IPS DF 6.9 (cell line): ENCODE data around the gene RTF2.

Experiments used
- DNase-seq: peaks from one replicate; pipeline ENCODE4 v3.0.0-alpha.2; 2013; ENCODE audit warnings: low read depth, low spot score
- H3K27ac ChIP-seq: one replicate; pipeline ENCODE4 v1.5.1; 2013; ENCODE audit warnings: low read length, control low read depth
- H3K27me3 ChIP-seq: 2 replicates; pipeline ENCODE4 v1.6.1; 2013; ENCODE audit warnings: mild to moderate bottlenecking, low read length; ENCODE audit not compliant: control insufficient read depth, insufficient read depth
- H3K36me3 ChIP-seq: 2 replicates; pipeline ENCODE4 v1.6.1; 2013; ENCODE audit warnings: low read length; ENCODE audit not compliant: control insufficient read depth, insufficient read depth
- H3K4me1 ChIP-seq: 2 replicates; pipeline ENCODE4 v1.6.1; 2013; ENCODE audit warnings: low read length; ENCODE audit not compliant: control insufficient read depth, insufficient read depth
- H3K4me3 ChIP-seq: 2 replicates; pipeline ENCODE4 v1.5.1; 2013; ENCODE audit warnings: mild to moderate bottlenecking, low read length
- H3K9me3 ChIP-seq: 2 replicates; pipeline ENCODE4 v1.6.1; 2013; ENCODE audit warnings: low read length, inconsistent platforms; ENCODE audit not compliant: control insufficient read depth, insufficient read depth
- WGBS: extraction: QIAGEN DNeasy Blood & Tissue Kit; methylation state at CpG from one replicate; pipeline ENCODE4 v1.1.7; 2013; ENCODE audit warnings: mixed read lengths, missing lambda C conversion rate; ENCODE audit not compliant: insufficient read length, insufficient coverage; 5-methylcytosine and 5-hydroxymethylcytosine counted together

RTF2 gene

GRCh38 chr20:56449459-56449858 lies 19.0 kb upstream of the RTF2 start:
- H3K4me1 ChIP-seq = no peaks in the 10 kb centered on the region; the same call in 1 of the 2 replicates
- no peaks in the 10 kb centered on the region for H3K36me3 ChIP-seq
- no CpG with 5 or more reads among the region's 5 CpGs for WGBS
- no peak for DNase-seq
- H3K27me3 ChIP-seq = no peaks in the 10 kb centered on the region
- H3K9me3 ChIP-seq = no peaks in the 10 kb centered on the region
- H3K4me3 ChIP-seq = no peak overlapping the region
- H3K27ac ChIP-seq = no peak overlapping the region

- H3K27ac ChIP-seq = no peak overlapping the region
- no peak overlapping the region for H3K4me3 ChIP-seq
- no CpG with 5 or more reads among the region's 13 CpGs for WGBS
- no peaks in the 10 kb centered on the region for H3K36me3 ChIP-seq
- H3K27me3 ChIP-seq = no peaks in the 10 kb centered on the region
- no peak for DNase-seq
- no peaks in the 10 kb centered on the region for H3K9me3 ChIP-seq
- H3K4me1 ChIP-seq = no peaks in the 10 kb centered on the region; the same call in 1 of the 2 replicates
Measured at GRCh38 chr20:56451056-56451765, 17.2 kb upstream of the RTF2 start.

GRCh38 chr20:56453352-56453751 lies 15.1 kb upstream of the RTF2 start:
- Histone ChIP-seq H3K4me3 (no peak overlapping the region), H3K9me3 (no peaks in the 10 kb centered on the region), H3K27me3 (no peaks in the 10 kb centered on the region; the same call in 1 of the 2 replicates), H3K4me1 (no peaks in the 10 kb centered on the region), H3K27ac (no peak overlapping the region), H3K36me3 (no peaks in the 10 kb centered on the region)
- WGBS = no CpG with 5 or more reads among the region's 5 CpGs
- no peak for DNase-seq

- no peaks in the 10 kb centered on the region; the same call in 1 of the 2 replicates for H3K27me3 ChIP-seq
- H3K27ac ChIP-seq = no peak overlapping the region
- no peaks in the 10 kb centered on the region for H3K36me3 ChIP-seq
- no peaks in the 10 kb centered on the region for H3K9me3 ChIP-seq
- no peak for DNase-seq
- no peaks in the 10 kb centered on the region for H3K4me1 ChIP-seq
- WGBS = no CpG with 5 or more reads among the region's 7 CpGs
- H3K4me3 ChIP-seq = no peak overlapping the region
Measured at GRCh38 chr20:56454754-56455153, 13.7 kb upstream of the RTF2 start.

GRCh38 chr20:56458206-56458821 lies 10.1 kb upstream of the RTF2 start:
- Histone ChIP-seq H3K36me3 (no peaks in the 10 kb centered on the region), H3K27ac (no peak overlapping the region), H3K4me1 (no peaks in the 10 kb centered on the region), H3K4me3 (no peak overlapping the region), H3K27me3 (peaks cover 1% of the 10 kb centered on the region; the same call in 1 of the 2 replicates), H3K9me3 (no peaks in the 10 kb centered on the region)
- no peak for DNase-seq
- no CpG with 5 or more reads among the region's 22 CpGs for WGBS

GRCh38 chr20:56460459-56460858 lies 8.0 kb upstream of the RTF2 start:
- no peak overlapping the region for H3K27ac ChIP-seq
- no peak overlapping the region for H3K4me3 ChIP-seq
- H3K27me3 ChIP-seq = peaks cover 1% of the 10 kb centered on the region; the same call in 1 of the 2 replicates
- H3K36me3 ChIP-seq = no peaks in the 10 kb centered on the region
- H3K4me1 ChIP-seq = no peaks in the 10 kb centered on the region
- no peak for DNase-seq
- WGBS = no CpG with 5 or more reads among the region's 3 CpGs
- H3K9me3 ChIP-seq = no peaks in the 10 kb centered on the region

- no peaks in the 10 kb centered on the region for H3K36me3 ChIP-seq
- WGBS = no CpG with 5 or more reads among the region's 3 CpGs
- H3K4me3 ChIP-seq = no peak overlapping the region
- no peak for DNase-seq
- peaks cover 1% of the 10 kb centered on the region; the same call in 1 of the 2 replicates for H3K27me3 ChIP-seq
- no peaks in the 10 kb centered on the region for H3K9me3 ChIP-seq
- no peak overlapping the region for H3K27ac ChIP-seq
- no peaks in the 10 kb centered on the region for H3K4me1 ChIP-seq
Measured at GRCh38 chr20:56461576-56461975, 6.9 kb upstream of the RTF2 start.

- H3K36me3 ChIP-seq = no peaks in the 10 kb centered on the region
- no CpG with 5 or more reads among the region's 3 CpGs for WGBS
- H3K27me3 ChIP-seq = 0 out of 2 replicates have a peak, but pooled peaks cover 1% of the 10 kb centered on the region
- H3K27ac ChIP-seq = no peak overlapping the region
- DNase-seq = no peak
- H3K4me1 ChIP-seq = no peaks in the 10 kb centered on the region
- H3K4me3 ChIP-seq = no peak overlapping the region
- H3K9me3 ChIP-seq = no peaks in the 10 kb centered on the region
Measured at GRCh38 chr20:56463428-56463827, 5.0 kb upstream of the RTF2 start.

GRCh38 chr20:56465997-56466396 lies 2.4 kb upstream of the RTF2 start:
- H3K9me3 ChIP-seq = no peaks in the 10 kb centered on the region
- 0 out of 2 replicates have a peak, but pooled peaks cover 1% of the 10 kb centered on the region for H3K27me3 ChIP-seq
- H3K4me1 ChIP-seq = no peaks in the 10 kb centered on the region
- no peaks in the 10 kb centered on the region for H3K36me3 ChIP-seq
- no peak for DNase-seq
- no CpG with 5 or more reads among the region's 7 CpGs for WGBS
- H3K4me3 ChIP-seq = no peak overlapping the region
- no peak overlapping the region for H3K27ac ChIP-seq

GRCh38 chr20:56467968-56468315 lies 485 bp upstream of the RTF2 start:
- no peaks in the 10 kb centered on the region for H3K9me3 ChIP-seq
- H3K27me3 ChIP-seq = no peaks in the 10 kb centered on the region
- H3K36me3 ChIP-seq = no peaks in the 10 kb centered on the region
- no CpG with 5 or more reads among the region's 7 CpGs for WGBS
- DNase-seq = no peak
- H3K27ac ChIP-seq = no peak overlapping the region
- peak overlapping the region; percentile 71; the same call in 1 of the 2 replicates for H3K4me3 ChIP-seq
- H3K4me1 ChIP-seq = no peaks in the 10 kb centered on the region
